DND-41 (cell line): ENCODE measurements around the gene CD70.
"Not testable (repeated sequence)": the region's sequence is repeated elsewhere in the genome, so short reads cannot be mapped to it uniquely, and the experiment has no call there.

Source experiments
- ATAC-seq: fragments of 200-7000 bp; cut with Tn5 transposase; 3 replicates; pipeline ENCODE4 v1.9.1; 2021; ENCODE audit warnings: low read depth; ENCODE audit not compliant: insufficient read depth
- DNase-seq: peaks from one replicate; pipeline ENCODE4 v3.0.0-alpha.2; 2020
- H2AFZ ChIP-seq: 2 replicates; pipeline ENCODE4 v1.6.0; 2012; ENCODE audit warnings: low read depth, low read length
- H3K27ac ChIP-seq: 2 replicates; pipeline ENCODE4 v1.5.1; 2012; ENCODE audit warnings: low read length, inconsistent platforms
- H3K27me3 ChIP-seq: fragments of 200-600 bp; sonication (generic); 2 replicates; pipeline ENCODE4 v1.6.0; 2012; ENCODE audit warnings: low read length, mild to moderate bottlenecking, inconsistent platforms; ENCODE audit not compliant: insufficient read depth, poor library complexity
- H3K36me3 ChIP-seq: 2 replicates; pipeline ENCODE4 v1.5.1; 2012; ENCODE audit warnings: low read length, inconsistent platforms; ENCODE audit not compliant: insufficient read depth
- H3K4me1 ChIP-seq: 2 replicates; pipeline ENCODE4 v1.5.1; 2012; ENCODE audit warnings: mild to moderate bottlenecking, low read length; ENCODE audit not compliant: insufficient read depth
- H3K4me2 ChIP-seq: 2 replicates; pipeline ENCODE4 v1.6.0; 2012; ENCODE audit warnings: mild to moderate bottlenecking, moderate library complexity, low read length, inconsistent platforms; ENCODE audit not compliant: insufficient read depth
- H3K4me3 ChIP-seq, 2 experiments: fragments of 200-600 bp in 1 of 2; shearing (Covaris generic) in 1 of 2; 2 replicates each; pipeline ENCODE4 v1.5.1; 2012 to 2016; ENCODE audit warnings: inconsistent platforms in 2 of 2, low read length in 2 of 2, mild to moderate bottlenecking in 2 of 2, low read depth in 1 of 2, moderate library complexity in 1 of 2
- H3K79me2 ChIP-seq: 2 replicates; pipeline ENCODE4 v1.6.0; 2012; ENCODE audit warnings: low read length, inconsistent platforms; ENCODE audit not compliant: insufficient read depth
- H3K9ac ChIP-seq: 2 replicates; pipeline ENCODE4 v1.6.0; 2012; ENCODE audit warnings: low read depth, mild to moderate bottlenecking, inconsistent platforms, low read length, moderate library complexity
- H3K9me3 ChIP-seq: 2 replicates; pipeline ENCODE4 v1.5.1; 2012; ENCODE audit warnings: low read length, moderate library complexity, mild to moderate bottlenecking, inconsistent platforms; ENCODE audit not compliant: insufficient read depth, severe bottlenecking
- H4K20me1 ChIP-seq: 2 replicates; pipeline ENCODE4 v1.6.0; 2012; ENCODE audit warnings: low read length; ENCODE audit not compliant: insufficient read depth
- CTCF ChIP-seq: IDR thresholded peaks from 2 replicates; pipeline ENCODE4 v1.5.1; 2012; ENCODE audit warnings: borderline replicate concordance, low read length, moderate library complexity, mild to moderate bottlenecking; ENCODE audit not compliant: poor library complexity, severe bottlenecking; ENCODE audit errors: extremely low read depth
- EZH2 ChIP-seq: IDR thresholded peaks from 3 replicates; pipeline ENCODE4 v1.6.1; 2012; ENCODE audit warnings: borderline replicate concordance, low read depth, mild to moderate bottlenecking, moderate library complexity, low read length, inconsistent platforms; ENCODE audit not compliant: severe bottlenecking

Gene CD70

GRCh38 chr19:6590827-6591319, at the start of gene CD70:
TSS of gene CD70 (minus strand) at chr19:6591150. CDS start at chr19:6591002, 148 bp downstream.
- no peaks in the 10 kb centered on the region for H4K20me1 ChIP-seq
- H3K4me1 ChIP-seq = peaks cover 59% of the 10 kb centered on the region
- H3K36me3 ChIP-seq = peaks cover 8% of the 10 kb centered on the region
- H3K4me2 ChIP-seq = peak within 1 kb of the TSS; percentile 95
- peak within 1 kb of the TSS; percentile 89 for H2AFZ ChIP-seq
- ATAC-seq = peak; percentile 87
- peak within 1 kb of the TSS; percentile 50 to 71 for H3K4me3 ChIP-seq
- DNase-seq = peak; percentile 66
- peaks cover 11% of the 10 kb centered on the region for H3K79me2 ChIP-seq
- H3K9ac ChIP-seq = peak within 1 kb of the TSS; percentile 69
- H3K9me3 ChIP-seq = no peaks in the 10 kb centered on the region
- TF ChIP-seq CTCF (no peak), EZH2 (no peak)
- H3K27ac ChIP-seq = peak within 1 kb of the TSS; percentile 82
- peaks cover 5% of the 10 kb centered on the region for H3K27me3 ChIP-seq

- H3K36me3 ChIP-seq, H2AFZ ChIP-seq, H3K4me3 ChIP-seq, H3K9me3 ChIP-seq, ATAC-seq, H4K20me1 ChIP-seq, H3K79me2 ChIP-seq, H3K27ac ChIP-seq, DNase-seq, H3K4me2 ChIP-seq, H3K9ac ChIP-seq, H3K27me3 ChIP-seq: not testable (repeated sequence)
- H3K4me1 ChIP-seq = peaks cover 18% of the 10 kb centered on the region
Observed at GRCh38 chr19:6640333-6640732, 49.4 kb upstream of the CD70 start.

GRCh38 chr19:6639439-6639838, 48.5 kb upstream of the CD70 start:
- no peak overlapping the region for H3K27ac ChIP-seq
- no peak overlapping the region for H2AFZ ChIP-seq
- no peak overlapping the region for H3K4me2 ChIP-seq
- no peak overlapping the region for H3K9ac ChIP-seq
- H3K9me3 ChIP-seq = no peaks in the 10 kb centered on the region
- H3K27me3 ChIP-seq = no peaks in the 10 kb centered on the region
- TF ChIP-seq CTCF = no peak
- no peak for TF ChIP-seq EZH2
- no peaks in the 10 kb centered on the region for H4K20me1 ChIP-seq
- DNase-seq (no peak), ATAC-seq (no peak)
- H3K4me1 ChIP-seq = peaks cover 18% of the 10 kb centered on the region
- no peak overlapping the region for H3K4me3 ChIP-seq
- H3K79me2 ChIP-seq = no peaks in the 10 kb centered on the region
- H3K36me3 ChIP-seq = no peaks in the 10 kb centered on the region

- not testable (repeated sequence) for H4K20me1 ChIP-seq, H3K27me3 ChIP-seq, H3K4me2 ChIP-seq, DNase-seq, H3K4me3 ChIP-seq, H3K79me2 ChIP-seq, ATAC-seq, H2AFZ ChIP-seq, H3K9me3 ChIP-seq, H3K36me3 ChIP-seq, H3K9ac ChIP-seq, H3K27ac ChIP-seq, H3K4me1 ChIP-seq
Observed at GRCh38 chr19:6633456-6633813, 42.5 kb upstream of the CD70 start.
